Measurements from ENCODE around the gene PLEKHG2.

PLEKHG2 gene

DNA sequence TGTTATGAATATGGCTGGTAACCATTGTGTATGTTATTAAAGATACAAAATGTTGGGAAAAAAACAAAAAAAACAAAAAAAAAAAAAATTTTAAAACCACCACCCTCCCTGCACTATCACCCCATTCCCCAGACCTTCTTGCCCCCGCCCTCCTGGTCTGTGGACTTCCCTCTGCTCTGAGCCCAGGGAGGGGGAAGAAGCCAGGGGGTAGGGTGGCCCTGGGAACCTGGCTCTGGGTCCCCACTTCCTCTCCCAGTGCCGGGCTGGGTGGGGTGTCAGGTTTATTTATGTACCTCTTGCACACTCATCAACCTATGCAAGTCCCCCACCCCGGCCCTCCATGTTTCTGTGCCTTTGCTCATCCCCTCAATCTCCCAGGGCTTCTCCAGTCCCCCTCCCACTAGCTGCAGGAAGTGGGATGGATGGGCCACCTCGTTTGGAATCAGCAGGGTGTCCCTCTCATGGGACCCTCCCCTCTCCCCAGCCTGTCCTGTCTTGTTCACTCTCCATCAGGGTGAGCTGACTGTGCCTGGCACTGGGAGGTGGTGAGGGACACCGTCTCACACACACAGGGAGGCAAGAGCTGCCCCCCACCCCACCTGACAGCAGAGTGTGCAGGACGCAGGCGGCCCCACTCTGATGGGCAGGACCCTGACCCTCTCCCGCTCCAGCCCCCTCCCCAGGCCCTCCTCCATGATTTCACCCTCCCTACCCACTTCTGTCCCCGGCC, 27.5 kb upstream of the PLEKHG2 start:
- no peak for DNase-seq (ENCODE audit: low spot score)

DNA sequence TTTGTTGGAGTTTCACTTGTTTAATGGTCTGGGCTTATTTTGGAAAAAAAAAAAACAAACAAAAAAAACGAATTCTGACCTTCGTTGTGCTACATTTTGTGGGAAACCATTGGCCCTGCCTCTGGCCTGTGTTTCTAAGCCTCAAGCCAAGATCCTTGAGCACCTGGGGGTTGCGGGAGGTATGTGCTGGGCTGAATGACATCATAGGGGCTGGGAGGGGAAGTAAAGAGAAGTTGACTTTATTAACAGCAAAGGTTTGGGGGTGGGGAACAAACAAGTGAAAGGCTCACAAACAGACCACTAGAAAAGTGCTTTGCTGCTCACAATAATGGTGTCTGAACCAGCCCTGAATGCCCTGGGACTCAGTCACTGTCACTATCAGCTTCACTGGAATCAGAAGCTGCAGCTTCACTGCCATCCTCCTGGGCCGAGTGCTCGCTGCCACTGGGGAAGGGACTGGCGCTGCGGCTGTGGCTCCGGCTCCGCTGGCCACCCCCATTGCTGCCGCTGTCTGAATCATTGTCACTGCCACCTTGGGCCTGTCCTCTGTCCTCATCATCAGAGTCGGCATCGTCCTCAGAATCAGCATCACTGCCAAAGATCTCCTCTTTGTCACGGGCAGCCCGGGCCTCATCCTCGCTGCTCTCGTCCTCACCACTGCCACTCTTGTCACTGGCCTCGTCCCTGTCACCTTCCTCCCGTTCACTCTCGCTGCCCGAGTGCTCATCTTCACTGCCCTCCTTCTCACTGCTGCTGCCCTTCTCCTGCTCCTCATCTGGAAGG, 26.6 kb upstream of the PLEKHG2 start:
- no peak for DNase-seq (ENCODE audit: low spot score)

DNA sequence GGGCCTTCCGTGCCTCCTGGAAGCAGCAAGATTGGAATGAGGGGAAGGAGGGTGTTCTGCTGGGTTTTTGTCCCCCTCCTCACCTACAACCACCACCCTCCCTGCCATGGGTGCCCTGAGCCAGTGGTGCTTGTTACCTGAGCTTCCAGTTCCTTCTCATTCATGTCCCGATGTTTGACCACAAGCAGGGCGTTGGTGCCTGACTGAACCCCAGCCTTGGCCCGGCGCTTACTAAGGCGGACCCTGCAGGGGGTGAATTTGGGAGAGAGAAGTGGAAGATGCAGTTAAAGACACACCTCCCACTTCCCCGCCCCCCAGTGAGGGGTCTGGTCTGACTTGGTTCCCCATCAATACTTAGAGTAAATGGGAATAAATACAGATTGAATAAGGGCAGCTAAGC, 25.9 kb upstream of the PLEKHG2 start:
- DNase-seq (ENCODE audit: low spot score), result no peak

DNA sequence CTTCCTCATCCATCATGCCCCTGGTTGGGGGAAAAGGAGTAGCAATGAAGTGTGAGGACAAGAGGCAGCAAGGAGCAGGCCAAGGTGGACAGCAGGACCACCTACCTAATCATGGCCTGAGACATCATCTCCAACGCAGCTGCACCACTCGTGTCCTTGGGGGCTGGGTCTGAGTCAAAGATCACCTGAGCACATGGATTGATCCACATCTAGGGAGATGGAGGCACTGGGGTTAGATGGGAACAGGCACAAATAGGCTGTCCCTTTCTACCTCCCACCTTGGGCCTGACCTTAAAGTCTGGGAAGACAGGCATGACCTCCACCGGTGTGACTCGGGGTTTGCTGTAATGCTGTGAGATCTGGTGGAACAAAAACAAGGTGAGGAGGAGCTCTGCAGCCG, 23.8 kb upstream of the PLEKHG2 start:
- no peak for DNase-seq (ENCODE audit: low spot score)

DNA sequence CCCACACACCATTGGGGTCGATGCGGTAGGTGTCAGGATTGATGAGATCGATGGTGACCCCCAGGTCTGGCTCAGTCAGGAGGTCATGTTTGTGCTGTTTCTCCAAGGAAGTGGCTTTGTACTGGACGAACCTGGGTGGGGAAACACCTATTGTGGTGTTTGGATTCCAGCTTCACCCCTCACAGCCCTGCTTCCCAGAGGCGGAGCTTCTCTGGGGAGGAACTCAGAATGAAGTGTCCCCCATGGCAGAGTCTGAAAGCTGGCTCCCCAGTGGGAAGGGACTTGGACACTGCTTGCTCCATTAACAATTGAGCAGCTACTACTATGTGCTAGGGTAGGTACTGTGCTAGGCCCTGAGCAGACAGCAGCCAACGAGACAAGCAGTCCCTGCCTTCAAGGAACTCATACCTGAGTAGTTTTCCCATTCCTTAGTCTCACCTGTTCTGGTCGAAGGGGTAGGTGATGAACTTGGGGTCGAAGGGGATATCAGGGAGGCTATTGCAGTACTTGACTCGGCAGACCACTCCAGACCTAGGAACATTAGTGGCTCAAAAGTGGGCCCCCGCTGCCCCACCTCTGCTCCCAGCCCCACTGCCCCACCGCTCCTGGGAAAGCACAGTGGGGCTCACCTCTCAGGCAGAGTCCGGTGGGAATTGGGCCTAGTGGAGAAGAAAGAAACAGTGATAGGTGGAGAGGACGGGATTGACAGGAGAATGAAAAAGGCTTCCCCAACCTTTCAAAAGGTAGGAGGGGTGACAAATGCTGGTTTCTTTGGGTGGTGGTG, 22.6 kb upstream of the PLEKHG2 start:
- DNase-seq (ENCODE audit: low spot score), result no peak

DNA sequence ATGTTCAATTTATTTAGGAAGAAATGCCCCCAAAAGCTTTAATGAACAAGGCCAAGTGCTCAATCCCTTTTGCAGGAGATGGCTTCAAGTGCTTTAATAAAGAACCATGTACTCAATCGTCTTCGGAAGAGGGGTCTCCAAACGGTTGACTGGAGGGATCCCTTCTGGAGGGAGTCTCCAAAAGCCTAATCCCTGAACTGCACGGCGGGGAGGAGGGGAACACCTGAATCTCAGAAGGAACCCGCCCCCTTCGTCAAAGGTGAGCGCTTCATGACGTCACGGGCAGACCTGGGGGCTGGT, 22.1 kb upstream of the PLEKHG2 start:
- DNase-seq (ENCODE audit: low spot score), result no peak

DNA sequence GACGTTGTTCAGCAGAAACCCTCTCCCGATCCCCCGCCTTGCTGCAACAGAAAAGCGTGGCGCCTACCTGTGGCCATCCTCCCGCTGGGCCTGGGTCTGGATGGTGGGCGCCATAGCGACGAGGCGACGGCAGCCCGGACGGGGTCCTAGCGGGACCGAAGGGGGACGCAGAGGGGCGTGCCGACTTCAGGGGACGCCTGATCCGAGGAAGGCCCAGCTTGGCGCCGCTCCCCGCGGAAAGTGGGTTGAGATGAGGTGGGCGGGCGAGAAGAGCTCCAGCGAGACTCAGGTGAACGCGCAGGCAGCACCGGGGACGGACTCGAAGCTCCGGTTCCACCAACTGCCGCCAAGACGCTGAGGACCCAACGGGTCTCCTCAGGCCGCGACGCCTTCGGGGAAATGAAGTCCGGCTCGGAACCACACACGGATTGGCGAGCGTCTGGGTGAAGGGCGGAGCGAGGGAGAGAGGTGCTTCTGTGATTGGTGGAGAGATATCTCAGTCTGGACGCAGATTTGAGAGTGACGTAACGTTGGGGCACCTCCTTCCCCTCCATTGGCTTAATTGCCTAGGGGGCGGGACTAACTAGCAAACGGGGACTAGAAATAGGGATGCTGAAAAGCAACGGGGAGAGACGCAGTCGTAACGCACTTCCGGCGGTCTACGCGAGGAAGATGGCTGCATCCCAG, 21.6 kb upstream of the PLEKHG2 start, which contains the start of the genes MED29 and PAF1:
MED29 (plus strand) TSS at position 628 of the 687 bp plus-strand sequence; CDS start at position 673, 45 bp downstream.
PAF1 (minus strand) TSS at position 356 of the 687 bp plus-strand sequence; CDS start at position 114, 242 bp downstream.
- peak; percentile 95 for DNase-seq (ENCODE audit: low spot score)

DNA sequence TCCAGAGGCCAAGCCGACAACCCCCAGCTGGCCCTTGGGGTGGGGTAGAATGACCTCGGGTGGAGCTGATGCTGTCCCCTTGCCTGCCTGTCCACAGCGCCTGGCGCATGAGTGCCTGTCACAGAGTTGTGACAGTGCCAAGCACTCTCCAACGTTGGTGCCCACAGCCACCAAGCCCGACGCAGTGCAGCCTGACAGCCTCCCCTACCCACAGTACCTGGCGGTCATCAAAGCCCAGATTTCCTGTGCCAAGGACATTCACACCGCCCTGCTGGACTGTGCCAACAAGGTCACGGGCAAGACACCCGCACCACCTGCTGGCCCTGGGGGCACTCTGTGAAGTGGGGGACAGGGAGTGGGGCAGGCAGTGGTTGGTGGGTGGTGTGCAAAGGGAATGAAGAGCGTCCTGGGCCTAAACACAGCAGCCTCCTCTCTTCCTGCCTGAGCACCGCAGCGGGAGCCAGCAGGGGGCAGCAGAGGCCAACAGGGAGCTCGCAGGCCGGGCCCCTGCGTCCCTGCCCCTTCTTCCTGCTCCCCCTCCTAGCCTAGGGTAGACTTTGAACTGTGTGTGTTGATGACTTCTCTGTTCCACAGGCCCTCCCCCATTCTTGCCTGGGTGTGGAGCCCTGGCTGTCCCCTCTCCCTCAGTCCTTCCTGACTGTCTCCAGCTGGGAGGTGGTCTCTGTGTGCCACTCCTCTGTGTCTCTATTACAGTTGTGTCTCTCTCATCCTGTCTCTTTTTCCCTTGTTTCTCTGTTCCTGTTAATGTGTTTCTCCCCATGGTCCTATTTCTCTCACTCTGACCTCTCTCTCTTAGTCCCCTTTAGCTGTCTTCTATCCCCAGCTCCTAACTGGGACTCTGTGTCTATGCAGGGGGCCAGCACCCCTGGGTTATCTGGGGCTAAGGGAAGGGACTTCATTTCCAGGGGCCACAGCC, 14.8 kb upstream of the PLEKHG2 start:
- DNase-seq (ENCODE audit: low spot score), result peak; percentile 92

DNA sequence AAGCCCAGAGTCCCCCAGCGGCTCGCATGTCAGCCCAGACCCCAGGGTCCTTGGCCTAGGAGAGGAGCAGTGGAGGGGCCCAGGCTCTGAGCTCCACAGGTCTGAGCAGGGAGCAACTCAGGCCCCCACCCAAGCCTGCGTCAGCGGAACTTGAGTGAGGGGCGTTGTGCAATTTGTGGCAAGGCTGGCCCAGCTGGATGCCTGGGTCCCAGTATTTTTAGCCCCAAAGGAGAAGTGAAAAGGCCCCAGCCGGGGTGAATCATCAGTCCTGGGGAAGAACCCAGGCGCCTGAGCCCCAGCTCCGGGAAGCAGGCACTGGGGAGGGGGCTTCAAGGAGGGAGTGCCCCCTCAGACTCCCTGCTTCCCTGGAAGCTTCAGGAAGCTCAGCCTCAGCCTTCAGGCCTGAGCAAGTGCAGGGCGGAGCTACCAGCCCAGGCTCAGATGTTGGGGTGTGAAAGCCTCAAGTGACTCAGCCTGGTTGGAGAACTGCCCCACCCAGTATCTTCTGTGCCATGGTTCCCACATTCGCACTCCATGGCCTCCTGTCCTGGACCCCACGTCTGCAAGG, 14.1 kb upstream of the PLEKHG2 start:
- no peak for DNase-seq (ENCODE audit: low spot score)

DNA sequence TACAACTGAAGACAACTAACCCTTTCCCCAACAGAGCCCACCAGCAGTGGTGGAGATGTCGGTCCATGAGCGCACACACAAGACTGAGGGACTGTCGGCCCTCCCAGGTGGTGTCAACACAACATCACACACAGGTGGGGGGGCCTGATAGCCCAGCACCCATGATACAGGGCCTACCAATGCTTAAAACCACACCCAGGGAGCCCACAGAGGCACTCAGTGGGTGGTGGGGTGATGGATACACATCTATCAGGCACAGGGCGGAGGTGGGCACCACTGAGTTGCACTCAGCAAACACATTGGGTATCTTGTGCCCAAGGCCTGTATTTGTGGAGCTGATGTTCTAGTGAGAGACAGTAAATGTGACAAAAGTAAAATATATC, 12.8 kb upstream of the PLEKHG2 start:
- no peak for DNase-seq (ENCODE audit: low spot score)

DNA sequence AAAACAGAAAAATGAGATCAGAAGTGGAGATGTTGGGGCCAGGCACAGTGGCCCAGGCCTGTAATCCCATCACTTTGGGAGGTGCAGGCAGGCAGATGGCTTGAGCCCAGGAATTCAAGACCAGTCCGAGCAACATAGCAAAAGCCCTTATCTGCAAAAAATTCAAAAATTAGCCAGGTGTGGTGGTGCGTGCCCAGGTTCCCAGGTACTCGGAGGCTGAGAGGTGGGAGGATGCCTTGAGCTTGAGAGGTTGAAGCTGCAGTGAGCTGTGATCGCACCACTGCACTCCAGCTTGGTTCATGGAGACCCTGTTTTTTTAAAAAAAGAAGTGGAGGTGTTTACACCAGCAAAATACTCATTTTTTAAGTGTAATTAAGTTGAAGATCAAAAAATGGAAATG, 12.4 kb upstream of the PLEKHG2 start:
- no peak for DNase-seq (ENCODE audit: low spot score)

DNA sequence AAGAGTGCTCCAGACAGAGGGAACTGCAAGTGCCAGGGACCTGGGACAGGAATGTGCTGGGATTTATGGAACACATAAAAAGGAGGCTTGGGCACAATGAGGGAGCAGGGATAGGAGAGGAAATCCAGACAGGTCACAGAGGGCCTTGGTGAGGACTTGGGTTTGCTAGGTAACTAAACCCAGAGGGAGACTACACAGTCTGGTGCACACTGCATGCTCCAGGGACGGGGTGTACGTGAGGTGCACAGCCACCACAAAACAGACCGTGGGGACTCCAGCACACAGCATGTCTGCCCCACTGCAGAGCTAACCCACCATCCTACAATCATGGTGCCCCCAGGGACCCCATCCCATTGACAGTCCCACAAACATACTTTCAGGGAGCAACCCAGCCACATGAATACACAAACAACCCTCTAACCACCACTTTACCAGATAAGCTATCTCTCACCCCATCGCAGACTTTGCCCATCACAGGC, 11.4 kb upstream of the PLEKHG2 start:
- no peak for DNase-seq (ENCODE audit: low spot score)

DNA sequence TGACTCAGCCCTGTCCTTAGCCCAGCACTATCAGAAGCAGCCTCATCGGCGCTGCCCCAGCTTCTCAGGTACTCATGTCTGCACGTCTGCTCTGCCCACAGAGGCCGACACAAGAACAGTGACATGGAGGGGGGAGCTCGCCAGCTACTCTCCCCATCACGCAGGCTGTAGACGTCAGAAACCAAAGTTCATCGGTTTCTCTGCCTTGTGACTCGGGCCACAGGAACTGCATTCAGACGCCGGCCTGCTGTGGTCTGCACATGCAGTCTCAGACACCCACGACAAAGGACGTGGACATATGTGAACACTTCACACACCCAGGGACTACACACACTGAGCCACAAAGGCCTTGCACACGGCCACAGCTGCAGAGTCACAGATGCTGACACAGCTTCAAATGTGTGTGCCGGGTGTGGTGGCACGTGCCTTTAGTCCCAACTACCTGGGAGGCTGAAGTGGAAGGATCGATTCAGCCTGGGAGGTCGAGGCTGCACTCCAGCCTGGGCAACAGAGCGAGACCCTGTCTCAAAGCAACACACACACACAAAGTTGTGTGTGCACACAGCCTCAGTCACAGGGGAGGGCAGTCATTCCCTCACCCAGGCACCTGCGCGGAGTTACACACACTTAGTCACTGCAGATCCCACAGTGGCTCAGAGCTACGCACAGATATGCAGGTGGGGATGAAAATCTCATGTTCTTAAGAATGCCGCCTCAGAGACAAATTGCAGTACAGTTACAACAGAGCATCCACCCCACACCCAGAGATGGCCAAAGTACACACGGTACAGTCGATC, 10.7 kb upstream of the PLEKHG2 start:
- no peak for DNase-seq (ENCODE audit: low spot score)

DNA sequence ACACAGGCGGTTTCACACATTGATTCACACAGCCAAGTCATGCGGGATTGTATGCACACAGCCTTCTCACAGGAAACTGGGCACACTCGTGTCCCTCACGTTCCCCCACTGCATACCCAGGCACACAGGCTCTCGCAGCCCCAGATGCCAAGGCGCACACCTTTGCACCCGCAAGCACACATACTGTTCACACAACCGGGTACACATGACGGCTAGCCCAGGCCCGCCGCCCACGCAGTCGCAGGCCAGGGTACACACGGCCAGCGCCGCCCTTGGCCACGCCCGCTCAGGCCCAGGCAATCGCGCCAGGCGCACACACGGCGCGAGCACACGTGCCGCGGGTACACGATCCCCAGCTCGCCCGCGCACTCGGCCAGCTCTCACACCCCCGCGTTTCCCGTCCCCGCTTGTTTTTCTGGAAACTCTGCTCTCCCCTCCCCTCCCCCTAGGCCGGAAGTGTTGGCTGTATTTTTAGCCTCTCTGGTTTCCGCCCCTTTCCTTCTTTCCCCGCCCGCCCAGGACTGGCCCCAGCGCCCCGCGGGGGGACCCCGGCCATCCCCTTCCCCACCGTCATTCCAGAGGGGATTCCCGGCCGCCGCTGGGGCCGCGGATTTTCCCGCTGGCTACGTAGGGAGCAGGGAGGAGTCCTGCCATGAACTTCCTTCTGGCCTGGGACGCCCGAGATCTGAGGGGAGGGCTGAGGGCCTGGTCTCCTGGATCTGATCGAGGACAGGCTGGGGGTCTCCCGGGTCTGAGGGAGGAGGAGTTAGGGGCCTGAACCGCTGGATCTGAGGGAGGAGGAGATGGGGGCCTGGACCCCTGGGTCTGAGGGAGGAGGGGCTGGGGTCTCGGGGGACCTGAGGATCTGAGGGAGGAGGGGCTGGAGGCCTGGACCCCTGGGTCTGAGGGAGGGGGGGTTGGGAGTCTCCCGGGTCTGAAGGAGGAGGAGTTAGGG, 9.8 kb upstream of the PLEKHG2 start:
- peak; percentile 58 for DNase-seq (ENCODE audit: low spot score)

DNA sequence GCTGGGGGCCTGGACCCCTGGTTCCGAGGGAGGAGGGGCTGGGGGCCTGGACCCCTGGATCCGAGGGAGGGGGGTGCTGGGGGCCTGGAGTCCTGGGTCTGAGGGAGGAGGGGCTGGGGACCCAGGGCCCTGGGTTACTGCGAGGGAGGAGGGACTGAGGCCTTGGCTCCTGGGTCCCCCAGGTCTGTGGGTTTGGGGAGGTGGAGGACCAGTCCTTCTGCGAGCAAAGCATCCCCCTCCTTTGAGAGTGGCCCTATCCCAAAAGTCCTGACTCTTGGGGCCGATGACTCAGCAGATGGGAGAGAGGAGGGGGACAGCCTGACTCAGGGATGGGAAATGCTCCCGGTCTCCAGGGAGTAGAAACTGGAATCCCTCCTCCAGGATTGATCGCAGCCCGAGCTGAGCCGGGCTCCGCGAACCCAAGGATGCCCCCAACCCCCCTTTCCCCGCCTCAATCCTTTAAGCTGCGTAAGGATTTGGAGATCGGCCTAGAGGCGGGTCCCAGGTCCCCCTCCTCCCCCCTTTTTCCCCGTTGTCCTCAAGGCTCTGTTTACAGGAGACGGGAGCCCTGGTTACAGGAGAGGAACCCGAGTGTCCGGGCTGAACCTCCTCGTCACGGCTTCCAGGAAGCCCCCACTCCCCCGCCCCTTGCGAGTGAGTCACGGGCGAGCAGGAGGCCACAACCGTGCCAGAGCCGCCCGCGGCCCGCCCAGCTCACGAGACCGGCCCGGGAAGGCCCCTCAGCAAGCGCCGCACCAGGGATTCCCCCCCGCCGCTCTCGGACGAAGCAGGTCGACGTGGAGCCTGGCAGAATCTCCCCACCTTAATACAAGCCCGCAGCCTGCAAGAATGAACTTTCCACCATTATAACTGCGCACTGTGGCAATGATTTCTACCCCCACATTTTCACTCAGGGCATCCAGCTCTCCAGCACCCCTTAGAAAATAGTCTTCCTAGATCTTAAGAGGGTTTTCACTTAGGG, 8.8 kb upstream of the PLEKHG2 start:
- DNase-seq (ENCODE audit: low spot score), result peak; percentile 92

DNA sequence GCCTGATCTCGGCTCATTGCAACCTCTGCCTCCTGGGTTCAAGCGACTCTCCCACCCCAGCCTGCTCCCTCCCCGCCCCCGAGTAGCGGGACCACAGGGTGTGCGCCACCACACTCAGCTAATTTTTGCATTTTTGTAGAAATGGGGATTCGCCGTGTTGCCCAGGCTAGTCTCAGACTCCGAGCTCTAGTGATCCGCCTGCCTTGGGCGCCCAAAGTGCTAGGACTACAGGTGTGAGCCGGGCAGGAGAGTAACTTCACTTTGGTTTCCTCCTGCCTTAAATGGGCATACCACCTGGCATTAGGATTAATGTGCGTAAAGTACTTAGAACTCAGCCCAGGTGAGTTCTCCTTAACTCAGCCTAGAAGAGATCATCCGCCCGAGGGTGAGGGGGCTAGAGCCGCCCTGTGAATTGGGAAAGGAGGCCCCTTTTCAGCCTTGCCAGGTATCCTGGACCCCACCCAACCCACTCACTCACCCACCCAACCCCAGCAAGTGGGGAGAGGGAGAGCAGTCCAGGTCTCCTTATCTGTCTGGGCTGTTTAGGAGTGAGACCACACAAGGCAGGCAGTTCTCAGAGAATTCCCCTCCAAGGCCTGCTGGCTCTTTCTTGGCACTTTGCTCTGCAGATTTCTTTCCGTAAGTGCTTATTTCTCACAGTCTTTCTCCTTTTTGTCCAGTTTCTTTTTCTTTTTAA, 7.1 kb upstream of the PLEKHG2 start:
- DNase-seq (ENCODE audit: low spot score), result no peak
